Heart right ventricle (tissue), 16 donors: ENCODE results near the gene RILPL1. TPM values are rescaled to one million over a fixed set of nuclear protein-coding genes. Genes with fewer than 3 reads are reported as not detected.

Experiments used
- ATAC-seq, 8 donors: fragments of 200-7000 bp; cut with Tn5 transposase; one replicate each; pipeline ENCODE4 v1.9.1; 2020; ENCODE audit warnings: mild to moderate bottlenecking in 8 of 8, moderate library complexity in 8 of 8, moderate number of reproducible peaks in 1 of 8
- DNase-seq, 2 donors: peaks; one replicate each; pipeline ENCODE4 v3.0.0-alpha.2; 2020
- H3K27ac ChIP-seq, 10 donors: fragments of 200-600 bp; sonication (generic) in 2 of 10; one replicate each; pipeline versions ENCODE4 v1.5.0 to v1.8.0; 2020 to 2022; ENCODE audit warnings: mild to moderate bottlenecking in 3 of 10
- H3K27me3 ChIP-seq, 7 donors: fragments of 200-600 bp; one replicate each; pipeline ENCODE4 v1.8.0; 2021 to 2022; ENCODE audit warnings: mild to moderate bottlenecking in 2 of 7
- H3K36me3 ChIP-seq, 9 donors: fragments of 200-600 bp; sonication (generic) in 1 of 9; one replicate each; pipeline versions ENCODE4 v1.5.0 to v1.8.0; 2020 to 2022; ENCODE audit warnings: mild to moderate bottlenecking in 2 of 9
- H3K4me1 ChIP-seq, 9 donors: fragments of 200-600 bp; sonication (generic) in 1 of 9; one replicate each; pipeline versions ENCODE4 v1.5.0 to v1.8.0; 2020 to 2022; ENCODE audit warnings: mild to moderate bottlenecking in 4 of 9
- H3K4me3 ChIP-seq, 10 donors: fragments of 200-600 bp; sonication (generic) in 2 of 10; one replicate each; pipeline versions ENCODE4 v1.5.0 to v1.8.0; 2020 to 2022; ENCODE audit warnings: mild to moderate bottlenecking in 7 of 10, moderate library complexity in 2 of 10
- H3K9me3 ChIP-seq, 11 donors: fragments of 200-600 bp in 10 of 11; sonication (generic) in 2 of 11; one replicate each; pipeline versions ENCODE4 v1.5.0 to v1.8.0; 2013 to 2022; ENCODE audit warnings: mild to moderate bottlenecking in 2 of 11, control low read depth in 1 of 11, moderate library complexity in 1 of 11
- CTCF ChIP-seq, 9 donors: fragments of 200-600 bp; sonication (generic) in 2 of 9; IDR thresholded peaks; one replicate each; pipeline versions ENCODE4 v1.5.0 to v1.8.0; 2021 to 2022; ENCODE audit warnings: antibody characterized with exemption in 9 of 9, mild to moderate bottlenecking in 5 of 9, moderate library complexity in 1 of 9
- WGBS, 2 donors: extraction: QIAGEN DNeasy Blood & Tissue Kit; methylation state at CpG; one replicate each; pipeline ENCODE4 v1.1.7; 2013; ENCODE audit warnings: inconsistent platforms in 1 of 2; 5-methylcytosine and 5-hydroxymethylcytosine counted together
- intact Hi-C, 10 donors: fragments of 100-400 bp; cut with DNase I; formaldehyde crosslinking; loops; one replicate each; pipeline versions ENCODE4 v1.11.1 to v1.14.2; 2022
- polyA plus RNA-seq, 2 donors: library from polyadenylated mRNA; stranded (reverse); fragments of 200-250 nt; gene quantifications; one replicate each; pipeline ENCODE4 v1.2.3, GENCODE V29; 2013
- total RNA-seq, 10 donors: library from RNA; stranded (reverse); fragmentation: NEBNext Ultra II Directional in 3 of 10; extraction: Animal tissue kit (Norgen Biotek cat#: 25700) in 3 of 10; gene quantifications; one replicate each; pipeline versions ENCODE4 v1.2.1 to v1.2.4, GENCODE V29; 2021 to 2023
- donor health status: Arrhythmogenic right ventricular cardiomyopathy.
- donor health status: ischemic (EF 13 %, LVEDD 7.1; RV severe dilation, severe dysfunction).
- donor health status: healthy with polysubstance abuse.
- donor health status: DM: no; HTN: yes; CAD: no.
- donor health status: DM: no; HTN: no; CAD: no.
- donor health status: ischemic (EF 25% LVEDD 6.9; RV normal size, moderate dysfunction).
- donor health status: ischemic (EF 25% LVEDD 5.7; RV mildly dilated, moderate dysfunction).
- donor health status: healthy.
- donor health status: DM: yes; HTN: yes; CAD: no.
- donor health status: Ischemic cardiomyopathy.
- donor health status: ischemic (EF 35%, LVEDD 5.7; RV mildly dilated, moderate dysfunction).
- donor health status: nonischemic (EF 11% LVEDD 7.7; RV severe dilation, severe dysfunction).
- donor health status: DM: yes; HTN: yes; CAD: no.
- donor health status: PGD.
- donor health status: ischemic (EF 29% LVEDD 5.4; RV normal size, mild dysfunction).
- donor health status: nonischemic (EF 23%, LVEDD 6.1; RV moderate dilation, normal function).

Gene RILPL1
- total and polyA plus RNA-seq, 12 donors, result 71.4 to 132 (median 86.6) TPM

GRCh38 chr12:123532808-123533649 is 490 bp downstream of the RILPL1 start:
- intact Hi-C loops, result loop anchor here in 7 of 10 donors (1.0 to 10.0 kb wide), 8 partner anchors 44 to 151 kb away; partner anchors contain the start of genes TMED2 (in 5 of the 7) and KMT5A (in 1 of the 7)
- peaks cover 15 to 49% (median 32%) of the 10 kb centered on the region in 9 donors for H3K4me1 ChIP-seq
- peak; percentile 9 to 63 (median 32) for ATAC-seq
- peaks cover 0 to 19% (median 0%) of the 10 kb centered on the region in 9 donors for H3K36me3 ChIP-seq
- peak; percentile 32 to 58 for DNase-seq
- H3K4me3 ChIP-seq, result peak overlapping the region; percentile 56 to 96 (median 76)
- H3K27me3 ChIP-seq, result peaks cover 0 to 22% (median 0%) of the 10 kb centered on the region in 7 donors
- H3K9me3 ChIP-seq, result no peaks in the 10 kb centered on the region
- 1 to 2% methylated on average over 70 to 78 of the region's 79 CpGs for WGBS, 2 donors
- no peak for TF ChIP-seq CTCF (IDR thresholded peaks at IDR 0.05)
- peak overlapping the region; percentile 66 to 97 (median 86) for H3K27ac ChIP-seq

- H3K36me3 ChIP-seq, result peaks cover 0 to 24% (median 0%) of the 10 kb centered on the region in 9 donors
- 0% methylated on average over 1 of the region's 1 CpG for WGBS, 2 donors
- peak in 1 of 2 donors; percentile 48 for DNase-seq
- H3K27ac ChIP-seq, result peak overlapping the region; percentile 62 to 97 (median 86)
- no peak for TF ChIP-seq CTCF (IDR thresholded peaks at IDR 0.05)
- peaks cover 15 to 49% (median 32%) of the 10 kb centered on the region in 9 donors for H3K4me1 ChIP-seq
- H3K27me3 ChIP-seq, result peaks cover 0 to 17% (median 0%) of the 10 kb centered on the region in 7 donors
- H3K9me3 ChIP-seq, result no peaks in the 10 kb centered on the region
- ATAC-seq, result peak in 7 of 8 donors; percentile 12 to 53 (median 18)
- intact Hi-C loops, result loop anchor here in 7 of 10 donors (5.0 to 10.0 kb wide), 7 partner anchors 45 to 150 kb away; partner anchors contain the start of genes TMED2 (in 4 of the 7) and KMT5A (in 1 of the 7)
- peak overlapping the region; percentile 56 to 96 (median 76) for H3K4me3 ChIP-seq
Measured at GRCh38 chr12:123532019-123532418, 1.5 kb downstream of the RILPL1 start.

GRCh38 chr12:123531091-123531490 is 2.4 kb downstream of the RILPL1 start:
- TF ChIP-seq CTCF (IDR thresholded peaks at IDR 0.05), result no peak
- H3K27me3 ChIP-seq, result peaks cover 0 to 12% (median 0%) of the 10 kb centered on the region in 7 donors
- H3K36me3 ChIP-seq, result peaks cover 0 to 29% (median 0%) of the 10 kb centered on the region in 9 donors
- H3K4me1 ChIP-seq, result peaks cover 15 to 57% (median 36%) of the 10 kb centered on the region in 9 donors
- WGBS, 2 donors, result 34 to 43% methylated on average over 7 of the region's 7 CpGs
- DNase-seq (peak in 1 of 2 donors; percentile 52), ATAC-seq (peak in 7 of 8 donors; percentile 24 to 79 (median 60))
- intact Hi-C loops, result loop anchor here in 7 of 10 donors (5.0 to 10.0 kb wide), 7 partner anchors 46 to 149 kb away; partner anchors contain the start of genes TMED2 (in 4 of the 7) and KMT5A (in 1 of the 7)
- peak overlapping the region; percentile 62 to 97 (median 86) for H3K27ac ChIP-seq
- H3K4me3 ChIP-seq, result peak overlapping the region in 4 of 10 donors; percentile 68 to 96 (median 74)
- no peaks in the 10 kb centered on the region for H3K9me3 ChIP-seq

- Histone ChIP-seq H3K4me3 (no peak overlapping the region), H3K9me3 (no peaks in the 10 kb centered on the region), H3K27me3 (peaks cover 0 to 12% (median 0%) of the 10 kb centered on the region in 7 donors), H3K27ac (peak overlapping the region; percentile 44 to 97 (median 86)), H3K4me1 (peaks cover 15 to 61% (median 37%) of the 10 kb centered on the region in 9 donors), H3K36me3 (peaks cover 0 to 29% (median 0%) of the 10 kb centered on the region in 9 donors)
- intact Hi-C loops, result loop anchor here in 7 of 10 donors (5.0 to 10.0 kb wide), 7 partner anchors 46 to 148 kb away; partner anchors contain the start of genes TMED2 (in 4 of the 7) and KMT5A (in 1 of the 7)
- TF ChIP-seq CTCF (IDR thresholded peaks at IDR 0.05), result no peak
- ATAC-seq (no peak), DNase-seq (no peak)
- WGBS, 2 donors, result 72 to 85% methylated on average over 5 of the region's 5 CpGs
Measured at GRCh38 chr12:123530668-123531067, 2.9 kb downstream of the RILPL1 start.
